Ishikawa (cell line): ENCODE data around the gene GASK1A.

ENCODE experiments used
- CEBPB ChIP-seq: IDR thresholded peaks from 2 replicates; pipeline ENCODE4 v1.6.1; 2012
- CREB1 ChIP-seq: IDR thresholded peaks from 2 replicates; pipeline ENCODE4 v1.6.1; 2012; ENCODE audit warnings: low read depth
- EGR1 ChIP-seq: IDR thresholded peaks from 2 replicates; pipeline ENCODE4 v1.6.1; 2012
- EP300 ChIP-seq: IDR thresholded peaks from 2 replicates; pipeline ENCODE4 v1.6.1; 2012; ENCODE audit warnings: borderline replicate concordance
- FOXM1 ChIP-seq: IDR thresholded peaks from 2 replicates; pipeline ENCODE4 v1.6.1; 2012; ENCODE audit warnings: low read depth, borderline replicate concordance
- NFIC ChIP-seq: IDR thresholded peaks from 2 replicates; pipeline ENCODE4 v1.6.1; 2012
- RAD21 ChIP-seq: IDR thresholded peaks from 2 replicates; pipeline ENCODE4 v1.6.1; 2012; ENCODE audit warnings: low read depth
- TAF1 ChIP-seq: IDR thresholded peaks from 2 replicates; pipeline ENCODE4 v1.6.1; 2012; ENCODE audit warnings: low read depth, mild to moderate bottlenecking
- TCF12 ChIP-seq: IDR thresholded peaks from 2 replicates; pipeline ENCODE4 v1.6.1; 2012; ENCODE audit warnings: low read depth
- TEAD4 ChIP-seq: IDR thresholded peaks from 2 replicates; pipeline ENCODE4 v1.6.1; 2012
- USF1 ChIP-seq: IDR thresholded peaks from 2 replicates; pipeline ENCODE4 v1.6.1; 2012
- YY1 ChIP-seq: IDR thresholded peaks from 2 replicates; pipeline ENCODE4 v1.6.1; 2012; ENCODE audit warnings: low read depth
- ZBTB7A ChIP-seq: IDR thresholded peaks from 2 replicates; pipeline ENCODE4 v1.6.1; 2012; ENCODE audit warnings: low read depth
- TF ChIP-seq, protein P1 (sequence below): IDR thresholded peaks from 2 replicates; pipeline ENCODE4 v1.6.1; 2012; ENCODE audit warnings: low read depth, mild to moderate bottlenecking
- TF ChIP-seq, protein P2 (sequence below): IDR thresholded peaks from 2 replicates; pipeline ENCODE4 v1.6.1; 2012

Gene GASK1A

DNA sequence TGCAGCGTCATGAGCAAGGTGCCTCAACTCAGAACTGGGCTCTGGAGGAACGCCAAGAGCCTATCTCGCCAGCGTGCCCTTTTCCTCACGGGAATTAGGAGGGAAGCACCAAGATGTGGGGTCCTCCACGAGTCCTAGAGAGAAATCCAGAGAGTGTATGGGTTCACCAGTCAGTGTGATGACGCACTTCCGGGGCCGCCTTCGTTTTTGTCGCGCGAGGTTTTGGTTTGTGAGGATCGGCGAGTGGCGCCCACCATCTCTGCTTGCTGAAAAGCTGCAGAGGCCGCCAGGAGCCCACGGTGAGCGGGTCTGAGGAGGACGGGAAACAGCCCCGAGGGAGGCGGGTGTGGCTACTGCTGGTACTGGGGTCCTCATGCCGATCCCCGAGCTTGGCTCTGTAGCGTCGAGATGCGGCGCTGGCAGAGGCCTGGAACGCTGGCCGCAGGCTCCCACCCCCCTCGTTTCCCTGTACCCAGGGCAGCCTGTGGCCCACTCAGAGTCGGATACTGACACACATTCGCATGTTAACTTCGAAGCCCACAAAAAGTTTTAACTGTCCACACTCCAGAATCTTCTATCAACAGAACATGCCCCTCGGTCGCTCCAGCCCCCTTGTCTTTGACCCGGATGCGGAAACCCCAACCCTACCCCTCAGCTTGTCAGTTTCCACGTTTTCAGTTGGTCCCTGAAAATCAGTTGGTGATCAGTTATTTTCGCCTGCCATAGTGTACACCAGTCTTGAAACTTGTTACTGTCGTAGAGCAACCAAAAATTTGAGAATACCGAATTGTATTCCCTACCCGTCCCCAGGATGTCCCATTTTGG, 42.7 kb upstream of the GASK1A start:
- TF ChIP-seq TAF1 (no peak), ZBTB7A (no peak), EP300 (no peak), USF1 (no peak), EGR1 (no peak), RAD21 (no peak), NFIC (no peak), TCF12 (no peak)
- TF ChIP-seq, protein P1, sequence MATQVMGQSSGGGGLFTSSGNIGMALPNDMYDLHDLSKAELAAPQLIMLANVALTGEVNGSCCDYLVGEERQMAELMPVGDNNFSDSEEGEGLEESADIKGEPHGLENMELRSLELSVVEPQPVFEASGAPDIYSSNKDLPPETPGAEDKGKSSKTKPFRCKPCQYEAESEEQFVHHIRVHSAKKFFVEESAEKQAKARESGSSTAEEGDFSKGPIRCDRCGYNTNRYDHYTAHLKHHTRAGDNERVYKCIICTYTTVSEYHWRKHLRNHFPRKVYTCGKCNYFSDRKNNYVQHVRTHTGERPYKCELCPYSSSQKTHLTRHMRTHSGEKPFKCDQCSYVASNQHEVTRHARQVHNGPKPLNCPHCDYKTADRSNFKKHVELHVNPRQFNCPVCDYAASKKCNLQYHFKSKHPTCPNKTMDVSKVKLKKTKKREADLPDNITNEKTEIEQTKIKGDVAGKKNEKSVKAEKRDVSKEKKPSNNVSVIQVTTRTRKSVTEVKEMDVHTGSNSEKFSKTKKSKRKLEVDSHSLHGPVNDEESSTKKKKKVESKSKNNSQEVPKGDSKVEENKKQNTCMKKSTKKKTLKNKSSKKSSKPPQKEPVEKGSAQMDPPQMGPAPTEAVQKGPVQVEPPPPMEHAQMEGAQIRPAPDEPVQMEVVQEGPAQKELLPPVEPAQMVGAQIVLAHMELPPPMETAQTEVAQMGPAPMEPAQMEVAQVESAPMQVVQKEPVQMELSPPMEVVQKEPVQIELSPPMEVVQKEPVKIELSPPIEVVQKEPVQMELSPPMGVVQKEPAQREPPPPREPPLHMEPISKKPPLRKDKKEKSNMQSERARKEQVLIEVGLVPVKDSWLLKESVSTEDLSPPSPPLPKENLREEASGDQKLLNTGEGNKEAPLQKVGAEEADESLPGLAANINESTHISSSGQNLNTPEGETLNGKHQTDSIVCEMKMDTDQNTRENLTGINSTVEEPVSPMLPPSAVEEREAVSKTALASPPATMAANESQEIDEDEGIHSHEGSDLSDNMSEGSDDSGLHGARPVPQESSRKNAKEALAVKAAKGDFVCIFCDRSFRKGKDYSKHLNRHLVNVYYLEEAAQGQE: no peak
- TF ChIP-seq, protein P2, sequence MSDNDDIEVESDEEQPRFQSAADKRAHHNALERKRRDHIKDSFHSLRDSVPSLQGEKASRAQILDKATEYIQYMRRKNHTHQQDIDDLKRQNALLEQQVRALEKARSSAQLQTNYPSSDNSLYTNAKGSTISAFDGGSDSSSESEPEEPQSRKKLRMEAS: no peak

DNA sequence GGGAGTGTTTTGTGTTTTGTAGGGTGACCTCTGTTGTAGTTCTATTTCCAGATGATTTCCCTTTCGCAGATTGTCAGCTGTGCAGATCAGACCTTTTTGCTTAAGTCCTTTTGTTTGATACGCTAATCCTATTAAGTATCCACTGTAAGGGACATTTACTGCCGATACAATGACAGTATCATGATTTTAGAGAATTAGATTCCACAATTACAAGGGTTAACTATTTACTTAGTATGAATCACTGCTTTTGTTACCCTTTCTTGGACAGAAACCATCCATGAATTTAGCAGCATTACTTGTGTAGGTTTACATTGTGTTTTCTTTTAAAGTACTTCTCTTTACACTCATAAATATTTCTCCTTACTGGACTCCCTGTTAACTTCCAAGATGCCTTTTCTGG, 41.8 kb upstream of the GASK1A start:
- TF ChIP-seq CREB1 (no peak), EGR1 (no peak), NFIC (no peak), TCF12 (no peak), TAF1 (no peak), USF1 (no peak), ZBTB7A (no peak), YY1 (no peak), CEBPB (no peak), EP300 (no peak), FOXM1 (no peak), RAD21 (no peak)
- TF ChIP-seq, protein P1: no peak
- TF ChIP-seq, protein P2: no peak

DNA sequence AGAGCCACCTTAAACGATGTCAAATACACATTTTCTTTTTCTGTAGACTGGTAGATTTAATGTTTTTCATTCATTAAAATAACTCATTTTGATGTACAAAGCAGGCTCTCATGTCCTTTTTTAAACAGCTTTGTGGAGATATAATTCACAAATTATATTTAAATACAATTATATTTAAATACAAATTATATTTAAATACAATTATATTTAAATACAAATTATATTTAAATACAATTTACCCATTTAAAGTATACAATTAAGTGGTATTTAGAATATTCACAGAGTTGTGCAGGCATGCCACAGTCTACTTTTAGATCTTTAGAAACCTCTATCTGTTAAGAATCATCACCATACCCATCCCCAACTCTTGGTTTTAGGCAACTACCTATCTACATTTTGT, 36.4 kb upstream of the GASK1A start:
- TF ChIP-seq NFIC (no peak), CEBPB (no peak), YY1 (no peak), TAF1 (no peak), TEAD4 (no peak), EGR1 (no peak), USF1 (no peak), CREB1 (no peak), RAD21 (no peak), FOXM1 (no peak), ZBTB7A (no peak), TCF12 (no peak), EP300 (no peak)
- TF ChIP-seq, protein P1: no peak
- TF ChIP-seq, protein P2: no peak

DNA sequence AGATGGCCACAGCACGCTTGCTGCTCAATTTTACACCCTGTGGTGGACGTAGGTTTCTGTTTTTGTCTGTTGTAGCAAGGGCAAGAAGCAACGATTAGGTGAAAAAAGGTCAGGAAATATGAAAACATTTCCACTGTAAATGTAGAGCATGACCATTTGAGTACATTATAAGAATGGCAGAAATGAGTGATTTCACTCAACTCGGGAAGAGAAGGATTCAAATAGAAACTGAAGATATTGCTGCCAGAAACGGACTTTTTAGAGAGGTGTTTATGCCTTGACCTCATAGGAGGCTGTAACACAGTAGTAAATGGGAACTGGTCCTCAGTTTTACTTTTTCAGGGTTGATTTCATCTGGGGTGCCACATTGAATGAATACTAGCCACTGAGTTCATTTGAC, 33.1 kb upstream of the GASK1A start:
- no peak for TF ChIP-seq TEAD4
- TF ChIP-seq RAD21: no peak
- TF ChIP-seq NFIC: no peak
- no peak for TF ChIP-seq CEBPB
- TF ChIP-seq, protein P2: no peak
- no peak for TF ChIP-seq USF1
- TF ChIP-seq EP300: no peak
- no peak for TF ChIP-seq YY1
- no peak for TF ChIP-seq TCF12
- TF ChIP-seq, protein P1: no peak
- TF ChIP-seq TAF1: no peak
- no peak for TF ChIP-seq EGR1
- TF ChIP-seq ZBTB7A: no peak
- TF ChIP-seq FOXM1: no peak
- no peak for TF ChIP-seq CREB1
